GM18861 (cell line): ENCODE data around the gene NAGPA.

Experiments used
- ATAC-seq: cut with Tn5 transposase; IDR thresholded peaks from one replicate; pipeline ENCODE4 v1.9.1; 2021; ENCODE audit not compliant: unreplicated experiment

The NAGPA gene

GRCh38 chr16:5030251-5030870, 3.4 kb downstream of the NAGPA start:
- no peak for ATAC-seq

- ATAC-seq = no peak
These were observed 4.7 kb downstream of the NAGPA start for GRCh38 chr16:5028950-5029475.

DNA sequence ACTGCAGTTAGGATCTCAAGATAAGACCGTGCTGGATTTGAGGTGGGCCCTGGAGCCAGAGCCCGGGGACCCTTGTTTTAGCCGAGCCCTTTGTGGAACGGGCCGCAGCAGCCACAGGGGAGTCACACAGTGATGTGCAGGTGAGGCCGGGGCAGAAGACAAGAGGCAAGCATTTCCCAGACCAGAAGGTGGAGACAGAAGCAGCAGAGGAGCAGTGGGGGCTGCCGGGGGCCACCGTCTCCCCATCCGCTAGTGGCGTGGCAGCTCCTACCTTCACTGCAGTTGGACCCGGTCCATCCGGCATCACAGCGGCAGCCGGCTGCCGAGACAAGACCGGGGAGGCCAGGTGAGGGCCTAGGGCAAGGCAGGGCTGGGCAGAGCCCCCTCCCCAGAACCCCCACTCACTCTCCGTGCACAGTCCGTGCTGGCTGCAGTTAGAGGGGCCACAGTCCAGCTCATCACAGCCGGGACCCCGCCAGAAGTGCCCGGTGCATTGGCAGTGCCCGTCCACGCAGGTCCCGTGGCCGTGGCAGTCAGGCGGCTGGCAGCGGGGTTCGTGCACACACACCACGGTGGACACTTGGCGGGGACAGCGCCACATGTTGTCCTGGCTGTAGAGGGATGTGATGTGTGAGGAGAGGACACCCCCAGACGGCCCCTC, 6.0 kb downstream of the NAGPA start:
- no peak for ATAC-seq

DNA sequence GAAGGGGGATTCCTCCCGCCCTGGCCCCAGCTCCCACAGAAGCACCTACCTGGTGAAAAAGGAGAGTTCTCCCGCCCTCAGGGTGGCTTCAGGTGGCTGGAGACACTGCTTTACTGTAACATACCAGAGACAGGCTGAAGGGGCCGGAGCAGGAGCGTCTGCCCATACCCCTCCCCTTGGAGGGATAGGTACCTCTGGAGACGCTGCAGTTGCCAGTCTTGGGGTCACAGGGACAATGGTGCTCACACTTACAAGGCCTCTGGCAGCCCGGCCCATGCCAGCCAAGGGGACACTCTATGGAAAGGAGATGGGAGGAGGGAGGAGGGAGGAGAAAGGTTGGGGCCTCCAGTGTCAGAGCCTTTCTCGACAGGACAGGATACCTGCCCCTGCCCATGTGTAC, 6.6 kb downstream of the NAGPA start:
- ATAC-seq = no peak

GRCh38 chr16:5026664-5027063, 7.1 kb downstream of the NAGPA start:
- ATAC-seq = no peak

DNA sequence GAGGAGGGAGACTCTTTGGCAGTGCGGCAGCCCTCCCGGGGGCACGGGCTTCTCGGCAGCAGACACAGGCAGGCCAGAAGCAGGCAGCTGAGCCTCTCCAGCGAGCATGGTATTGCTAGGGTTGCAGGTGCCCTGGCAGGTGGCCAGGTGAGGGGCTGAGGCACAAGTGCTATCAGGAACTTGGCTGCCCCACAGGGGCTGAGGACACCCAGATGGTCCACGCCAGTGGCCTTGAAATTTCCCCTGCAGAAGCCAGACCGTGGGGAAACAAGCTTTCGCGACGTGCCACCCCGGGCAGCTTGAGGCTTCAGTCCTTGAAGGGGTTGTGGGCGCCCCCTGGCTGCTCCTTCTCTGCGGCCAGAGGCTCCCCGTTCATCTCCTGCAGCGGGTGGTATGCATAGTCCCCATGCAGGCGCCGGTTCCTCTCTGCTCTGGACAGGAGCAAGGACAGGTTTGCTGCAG, 8.5 kb downstream of the NAGPA start:
- ATAC-seq = no peak

DNA sequence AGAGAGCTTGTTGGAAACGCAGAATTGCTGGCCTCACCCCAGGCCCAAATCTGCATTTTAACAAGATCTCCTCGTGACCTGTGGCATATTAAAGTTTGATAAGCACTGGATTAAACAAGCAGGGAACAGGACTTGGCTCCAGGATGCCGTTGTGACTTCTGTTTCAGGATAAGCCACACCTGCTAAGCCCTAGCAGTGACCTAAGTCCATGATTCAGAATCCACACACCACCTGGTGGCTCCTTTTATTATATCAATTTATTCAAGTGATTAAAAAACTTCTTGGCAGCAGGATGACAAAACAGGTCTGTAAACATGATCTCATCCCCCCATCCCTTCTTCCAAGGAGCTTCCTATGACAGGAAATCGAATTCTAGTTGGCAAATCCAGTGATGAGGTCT, 9.1 kb downstream of the NAGPA start:
- no peak for ATAC-seq

- no peak for ATAC-seq
These were observed 11.2 kb downstream of the NAGPA start for GRCh38 chr16:5022521-5022920.

- ATAC-seq = no peak
These were observed 13.2 kb downstream of the NAGPA start for GRCh38 chr16:5020551-5020950.

DNA sequence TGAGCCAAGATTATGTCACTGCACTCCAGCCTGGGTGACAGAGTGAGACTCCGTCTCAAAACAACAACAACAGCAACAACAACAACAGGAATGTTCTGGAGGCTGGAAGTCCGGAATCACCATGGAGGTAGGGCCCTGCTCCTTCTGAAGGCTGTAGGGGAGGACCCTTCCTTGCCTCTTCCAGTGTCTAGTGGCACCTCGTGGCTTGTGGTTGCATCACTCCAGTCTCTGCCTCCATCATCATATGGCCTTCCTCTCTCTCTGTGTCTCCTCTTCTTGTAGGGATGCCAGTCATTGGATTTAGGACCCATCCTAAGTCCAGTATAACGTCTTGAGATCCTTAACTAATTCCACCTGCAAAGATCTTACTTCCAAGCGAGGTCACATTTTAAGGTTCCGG, 14.0 kb downstream of the NAGPA start:
- ATAC-seq = no peak

DNA sequence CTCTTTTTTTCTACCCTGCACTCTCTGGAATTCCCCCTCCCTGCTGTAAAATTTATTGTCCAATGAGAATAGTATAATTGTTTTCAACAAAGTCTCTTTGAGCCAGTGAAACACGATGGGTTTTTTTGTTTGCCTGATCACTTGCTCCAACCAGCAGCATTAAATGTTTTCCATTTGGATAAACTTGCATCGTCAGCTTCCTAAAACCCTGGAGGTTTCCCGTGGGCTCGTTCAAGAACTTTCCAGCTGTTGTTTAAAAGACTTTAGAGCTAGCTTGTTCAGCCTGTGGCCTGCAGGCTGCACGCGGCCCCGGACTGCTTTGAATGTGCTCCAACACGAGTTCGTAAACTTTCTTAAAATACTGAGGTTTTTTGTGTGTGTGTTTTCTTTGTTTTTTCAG, 14.9 kb downstream of the NAGPA start:
- no peak for ATAC-seq

GRCh38 chr16:5017678-5017969, 16.1 kb downstream of the NAGPA start:
- no peak for ATAC-seq

DNA sequence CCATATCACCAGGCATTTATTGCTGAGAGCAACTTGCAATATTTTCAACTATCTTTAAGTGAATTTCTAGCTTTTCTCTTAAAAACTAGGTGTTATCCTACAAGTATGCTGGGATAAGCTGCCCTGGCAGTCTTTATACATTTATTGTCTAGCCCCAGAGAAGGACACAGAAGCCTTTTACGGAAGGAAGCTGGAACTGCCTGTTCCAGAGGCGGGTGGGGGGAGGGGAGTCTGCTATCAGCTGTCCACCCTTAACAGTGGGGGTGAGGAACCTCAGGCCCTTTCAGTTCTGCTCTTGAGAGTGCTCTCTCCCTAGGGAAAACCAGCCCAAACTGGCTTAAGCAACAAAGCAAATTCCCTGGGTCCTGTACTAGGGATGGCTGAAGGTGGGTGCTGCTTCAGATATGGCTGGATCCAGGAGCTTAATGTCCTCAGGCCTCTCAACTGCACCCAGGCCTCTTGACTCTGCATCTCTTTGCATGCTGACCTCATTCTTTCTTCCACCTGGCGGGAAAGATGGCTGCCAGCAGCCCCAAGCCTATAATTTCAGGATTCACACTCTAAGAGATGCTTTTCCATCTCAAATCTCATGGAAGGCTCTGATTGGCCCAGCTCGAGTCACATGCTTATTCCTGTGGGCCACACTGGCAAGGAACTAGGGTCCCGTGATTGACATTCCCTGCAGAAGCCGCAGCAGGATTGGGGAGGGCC, 16.6 kb downstream of the NAGPA start:
- no peak for ATAC-seq

DNA sequence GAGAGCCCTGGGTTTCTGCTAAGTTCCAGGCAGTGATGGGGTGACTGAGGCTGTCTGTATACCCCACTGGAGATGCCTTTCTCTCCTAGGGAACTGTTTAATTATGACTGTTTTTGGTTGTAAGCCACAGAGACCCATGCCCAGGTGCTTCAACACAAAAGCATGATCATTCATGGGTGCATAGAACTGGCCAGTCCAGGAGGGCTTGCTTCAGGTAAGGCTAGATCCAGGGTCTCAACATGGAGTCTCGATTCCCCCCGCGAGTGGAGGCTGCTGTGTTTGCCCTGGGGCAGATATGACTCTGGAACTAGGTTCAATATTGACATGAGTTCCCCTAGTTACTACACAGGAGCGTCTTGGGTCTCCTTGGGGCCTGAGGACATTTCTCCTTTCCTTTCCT, 17.8 kb downstream of the NAGPA start:
- no peak for ATAC-seq

GRCh38 chr16:5015351-5015750, 18.4 kb downstream of the NAGPA start:
- no peak for ATAC-seq

DNA sequence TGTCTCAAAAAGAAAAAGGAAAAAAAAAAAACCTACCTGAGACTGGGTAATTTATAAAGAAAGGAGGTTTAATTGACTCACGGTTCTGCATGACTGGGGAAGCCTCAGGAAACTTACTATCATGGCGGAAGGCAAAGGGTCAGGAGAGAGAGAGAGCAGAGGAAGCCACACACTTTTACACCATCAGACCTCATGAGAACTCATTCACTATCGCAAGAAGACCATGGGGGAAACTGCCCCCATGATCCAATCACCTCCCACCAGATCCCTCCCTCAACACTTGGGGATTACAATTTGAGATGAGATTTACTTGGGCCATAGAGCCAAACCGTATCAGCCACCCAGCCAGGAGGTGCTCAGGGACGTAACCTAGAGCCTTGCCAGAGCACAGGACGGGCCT, 20.8 kb downstream of the NAGPA start:
- no peak for ATAC-seq

DNA sequence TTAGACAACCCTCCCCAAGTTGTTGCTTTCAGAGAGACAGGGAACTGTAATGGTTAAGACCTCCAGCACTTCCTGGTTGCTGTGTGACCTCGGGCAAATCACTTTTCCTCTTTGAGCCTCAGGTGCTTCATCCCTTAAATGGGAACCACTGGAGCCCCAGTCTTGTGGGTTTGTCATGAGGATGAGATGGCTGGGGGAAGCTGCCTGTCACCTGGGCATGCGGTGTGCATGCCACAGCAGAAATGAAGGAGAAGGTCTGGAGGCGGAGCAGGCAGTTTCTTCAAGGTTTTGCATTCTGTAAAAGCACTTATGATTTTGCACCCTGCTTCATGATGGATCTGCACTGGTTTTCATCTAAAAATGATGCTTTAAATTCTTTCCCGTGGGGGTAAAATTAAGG, 22.1 kb downstream of the NAGPA start:
- no peak for ATAC-seq

DNA sequence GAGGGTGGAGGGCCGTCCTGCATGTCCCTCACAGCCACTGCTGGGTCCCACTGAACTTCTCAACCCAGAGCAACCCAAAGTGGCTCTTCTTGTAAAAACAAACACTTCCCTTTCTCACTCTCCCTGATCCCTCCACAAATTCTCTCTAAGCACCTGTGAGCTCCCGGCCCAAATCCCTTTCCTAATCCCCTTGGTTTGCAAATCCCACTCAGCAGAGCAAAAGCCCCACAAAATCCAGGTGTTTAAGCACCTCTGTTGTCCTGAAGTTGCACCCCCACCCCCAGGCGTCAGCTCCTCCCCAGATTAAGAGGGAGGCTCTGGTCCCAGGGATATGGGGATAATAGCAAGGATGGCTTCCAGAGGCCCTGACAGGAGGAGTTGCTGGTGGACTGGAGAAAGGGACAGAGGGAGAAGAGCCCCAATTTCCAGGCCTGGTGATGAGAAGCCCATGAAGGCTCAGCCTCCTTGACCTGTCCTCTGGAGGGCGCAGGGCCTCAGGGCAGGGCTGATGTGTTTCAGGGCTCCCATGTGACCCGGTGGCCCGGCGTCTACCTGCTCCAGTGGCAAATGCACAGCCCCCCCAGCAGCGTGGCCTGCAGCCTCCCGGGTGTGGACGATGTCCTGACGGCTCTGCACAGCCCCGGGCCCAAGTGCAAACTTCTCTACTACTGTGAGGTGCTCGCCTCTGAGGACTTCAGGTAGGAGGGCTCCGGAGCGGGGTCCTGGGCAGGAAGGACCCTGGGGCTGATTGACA, 23.0 kb downstream of the NAGPA start:
- ATAC-seq = no peak

DNA sequence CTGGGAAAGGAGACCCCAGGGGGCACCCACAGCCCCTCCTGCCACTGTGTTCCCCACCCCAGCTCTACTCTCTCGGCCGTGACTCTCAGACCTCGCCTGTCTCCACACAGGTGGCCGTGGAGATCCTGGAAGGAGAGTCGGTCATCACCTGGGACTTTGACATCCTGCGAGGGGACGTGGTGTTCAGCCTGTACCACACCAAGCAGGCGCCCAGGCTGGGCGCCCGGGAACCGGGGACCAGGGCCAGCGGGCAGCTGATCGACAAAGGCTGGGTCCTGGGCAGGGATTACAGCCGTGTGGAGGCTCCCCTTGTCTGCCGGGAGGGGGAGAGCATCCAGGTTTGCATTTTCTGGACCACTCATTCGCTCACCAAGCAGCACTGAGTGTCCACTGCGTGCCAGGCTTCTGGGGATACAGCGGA, 25.4 kb downstream of the NAGPA start:
- no peak for ATAC-seq

DNA sequence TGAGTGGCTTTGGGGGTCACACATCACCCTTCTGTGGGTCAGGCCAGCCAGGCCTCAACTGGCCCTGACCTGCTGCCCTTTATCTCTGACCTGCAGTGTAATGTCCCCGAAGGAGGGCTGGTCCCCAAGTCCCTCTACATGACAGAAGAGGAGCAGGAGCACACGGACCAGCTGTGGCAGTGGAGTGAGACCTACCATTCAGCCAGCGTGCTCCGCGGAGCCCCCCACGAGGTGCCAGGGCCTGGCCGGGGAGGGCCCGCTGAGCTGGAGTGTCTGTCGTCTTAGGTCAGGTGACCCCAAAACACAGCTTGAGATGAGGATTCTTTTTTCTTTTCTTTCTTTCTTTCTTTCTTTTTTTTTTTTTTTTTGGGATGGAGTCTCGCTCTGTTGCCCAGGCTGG, 26.5 kb downstream of the NAGPA start:
- ATAC-seq = no peak

DNA sequence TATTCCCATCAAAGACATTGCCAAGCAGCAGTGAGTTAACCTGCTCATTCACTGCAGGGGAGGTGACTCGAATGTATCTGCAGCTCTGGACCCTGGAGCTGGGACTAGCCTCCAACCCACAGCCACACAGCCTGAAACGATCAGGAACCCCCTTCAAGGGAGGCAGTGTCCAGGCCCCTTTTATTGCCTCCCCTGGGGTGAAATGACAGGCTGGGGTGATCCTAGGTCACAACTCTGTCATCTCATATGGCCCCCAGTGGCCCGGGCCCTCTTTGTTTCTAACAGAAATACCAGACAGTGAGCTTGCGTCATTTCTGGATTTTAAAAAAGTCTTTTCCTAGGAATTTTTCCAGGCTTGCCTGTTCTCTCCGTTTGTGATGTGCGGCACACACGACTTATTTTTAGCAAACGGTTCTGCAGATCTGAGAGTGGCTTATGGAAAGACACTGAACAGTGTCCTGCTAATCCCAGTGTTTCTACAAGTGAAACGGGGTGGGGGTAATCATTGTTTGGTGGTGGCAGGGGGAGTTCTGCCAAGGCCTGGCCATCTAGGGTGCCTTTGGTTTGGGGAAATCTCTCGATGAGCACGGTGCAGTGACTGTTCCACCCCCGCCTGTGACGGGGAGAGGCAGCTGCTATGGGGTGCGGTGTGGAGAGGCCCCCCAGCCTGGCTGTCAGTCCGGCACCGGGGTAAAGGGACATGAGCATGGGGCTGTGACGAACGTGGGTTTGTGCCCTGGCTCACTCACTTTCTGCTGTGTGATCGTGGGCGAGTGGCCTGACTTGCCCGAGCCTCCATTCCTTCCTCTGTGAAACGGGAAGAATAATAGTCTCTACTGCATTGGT, 27.2 kb downstream of the NAGPA start:
- no peak for ATAC-seq
